Neural crest cell (in vitro differentiated cells): Measurements from ENCODE around the gene CPLANE1. TPM values are rescaled to one million over a fixed set of nuclear protein-coding genes. Genes with fewer than 3 reads are reported as not detected.

Source experiments
- DNase-seq: peaks from one replicate; pipeline ENCODE4 v3.0.0; 2021; ENCODE audit warnings: low read depth, mixed read lengths, low spot score
- H3K27ac Mint-ChIP-seq: one replicate; pipeline ENCODE4 v1.8.0; 2021; ENCODE audit warnings: mild to moderate bottlenecking, mixed read lengths; ENCODE audit not compliant: unreplicated experiment
- H3K27me3 Mint-ChIP-seq: 2 replicates; pipeline ENCODE4 v1.8.0; 2021; ENCODE audit warnings: low read depth, mild to moderate bottlenecking, mixed read lengths
- H3K36me3 Mint-ChIP-seq: 2 replicates; pipeline ENCODE4 v1.8.0; 2021; ENCODE audit warnings: low read depth, mild to moderate bottlenecking, mixed read lengths
- H3K4me1 Mint-ChIP-seq: 2 replicates; pipeline ENCODE4 v1.8.0; 2021; ENCODE audit warnings: mixed read lengths
- H3K4me3 Mint-ChIP-seq: one replicate; pipeline ENCODE4 v1.8.0; 2021; ENCODE audit warnings: mild to moderate bottlenecking, mixed read lengths
- H3K9me3 Mint-ChIP-seq: 2 replicates; pipeline ENCODE4 v1.8.0; 2021; ENCODE audit warnings: mixed read lengths
- total RNA-seq: library from RNA; stranded (reverse); gene quantifications from 2 replicates; pipeline ENCODE4 v1.2.1, GENCODE V29; 2021
- TF ChIP-seq, protein P1 (sequence below): fragments of 200-600 bp; sonication (generic); conservative IDR thresholded peaks from 2 replicates; pipeline ENCODE4 v1.5.0; 2021; ENCODE audit warnings: antibody characterized with exemption, mild to moderate bottlenecking

CPLANE1 gene
- total RNA-seq, 1 donor from 2014 or later, result 25.8 TPM

- H3K9me3 Mint-ChIP-seq, result no peaks in the 10 kb centered on the region
- H3K27me3 Mint-ChIP-seq, result no peaks in the 10 kb centered on the region
- TF ChIP-seq, protein P1, sequence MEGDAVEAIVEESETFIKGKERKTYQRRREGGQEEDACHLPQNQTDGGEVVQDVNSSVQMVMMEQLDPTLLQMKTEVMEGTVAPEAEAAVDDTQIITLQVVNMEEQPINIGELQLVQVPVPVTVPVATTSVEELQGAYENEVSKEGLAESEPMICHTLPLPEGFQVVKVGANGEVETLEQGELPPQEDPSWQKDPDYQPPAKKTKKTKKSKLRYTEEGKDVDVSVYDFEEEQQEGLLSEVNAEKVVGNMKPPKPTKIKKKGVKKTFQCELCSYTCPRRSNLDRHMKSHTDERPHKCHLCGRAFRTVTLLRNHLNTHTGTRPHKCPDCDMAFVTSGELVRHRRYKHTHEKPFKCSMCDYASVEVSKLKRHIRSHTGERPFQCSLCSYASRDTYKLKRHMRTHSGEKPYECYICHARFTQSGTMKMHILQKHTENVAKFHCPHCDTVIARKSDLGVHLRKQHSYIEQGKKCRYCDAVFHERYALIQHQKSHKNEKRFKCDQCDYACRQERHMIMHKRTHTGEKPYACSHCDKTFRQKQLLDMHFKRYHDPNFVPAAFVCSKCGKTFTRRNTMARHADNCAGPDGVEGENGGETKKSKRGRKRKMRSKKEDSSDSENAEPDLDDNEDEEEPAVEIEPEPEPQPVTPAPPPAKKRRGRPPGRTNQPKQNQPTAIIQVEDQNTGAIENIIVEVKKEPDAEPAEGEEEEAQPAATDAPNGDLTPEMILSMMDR, result no peak
Measured at GRCh38 chr5:37255774-37256358, 6.7 kb upstream of the CPLANE1 start.

GRCh38 chr5:37254581-37254980 is 5.4 kb upstream of the CPLANE1 start:
- no peaks in the 10 kb centered on the region for H3K27me3 Mint-ChIP-seq
- TF ChIP-seq, protein P1, result no peak
- peaks cover 9% of the 10 kb centered on the region for H3K36me3 Mint-ChIP-seq
- peaks cover 10% of the 10 kb centered on the region for H3K4me1 Mint-ChIP-seq
- no peak overlapping the region for H3K4me3 Mint-ChIP-seq
- DNase-seq, result no peak
- no peak overlapping the region for H3K27ac Mint-ChIP-seq
- H3K9me3 Mint-ChIP-seq, result no peaks in the 10 kb centered on the region

More at GRCh38 chr5:37255774-37256358, 6.7 kb upstream of the CPLANE1 start:
- H3K4me3 Mint-ChIP-seq, result no peak overlapping the region
- DNase-seq, result no peak
- H3K27ac Mint-ChIP-seq, result no peak overlapping the region
- peaks cover 9% of the 10 kb centered on the region for H3K36me3 Mint-ChIP-seq
- no peaks in the 10 kb centered on the region for H3K4me1 Mint-ChIP-seq

DNA sequence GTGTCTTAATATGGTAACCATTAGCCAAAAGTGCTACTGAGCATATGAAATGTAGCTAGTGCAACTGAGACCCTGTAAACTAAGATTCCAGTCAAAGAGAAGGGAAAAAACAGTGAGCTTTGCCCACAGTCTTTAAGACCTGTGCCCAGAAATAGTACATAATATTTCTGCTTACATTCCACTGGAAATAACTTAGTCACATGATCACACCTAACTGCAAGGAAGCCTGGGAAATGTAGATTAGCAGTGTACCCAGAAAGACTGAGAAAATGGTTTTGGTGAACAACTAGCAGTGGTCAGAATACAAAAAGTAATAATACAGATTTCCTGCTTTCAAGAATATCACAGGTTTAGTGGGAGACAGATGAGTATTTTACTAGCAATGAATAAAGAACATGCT is 2.5 kb upstream of the CPLANE1 start:
- H3K4me1 Mint-ChIP-seq, result peaks cover 24% of the 10 kb centered on the region
- TF ChIP-seq, protein P1, result no peak
- DNase-seq, result no peak
- no peak overlapping the region for H3K27ac Mint-ChIP-seq
- H3K36me3 Mint-ChIP-seq, result peaks cover 7% of the 10 kb centered on the region
- peak overlapping the region; percentile 60 for H3K4me3 Mint-ChIP-seq
- no peaks in the 10 kb centered on the region for H3K9me3 Mint-ChIP-seq
- H3K27me3 Mint-ChIP-seq, result no peaks in the 10 kb centered on the region

GRCh38 chr5:37249815-37250164 is 614 bp upstream of the CPLANE1 start:
- Mint-ChIP-seq H3K36me3 (peaks cover 3% of the 10 kb centered on the region), H3K9me3 (no peaks in the 10 kb centered on the region), H3K4me3 (peak overlapping the region; percentile 92), H3K27ac (peak overlapping the region; percentile 93), H3K4me1 (peaks cover 31% of the 10 kb centered on the region), H3K27me3 (no peaks in the 10 kb centered on the region)
- TF ChIP-seq, protein P1, result no peak
- DNase-seq, result no peak

DNA sequence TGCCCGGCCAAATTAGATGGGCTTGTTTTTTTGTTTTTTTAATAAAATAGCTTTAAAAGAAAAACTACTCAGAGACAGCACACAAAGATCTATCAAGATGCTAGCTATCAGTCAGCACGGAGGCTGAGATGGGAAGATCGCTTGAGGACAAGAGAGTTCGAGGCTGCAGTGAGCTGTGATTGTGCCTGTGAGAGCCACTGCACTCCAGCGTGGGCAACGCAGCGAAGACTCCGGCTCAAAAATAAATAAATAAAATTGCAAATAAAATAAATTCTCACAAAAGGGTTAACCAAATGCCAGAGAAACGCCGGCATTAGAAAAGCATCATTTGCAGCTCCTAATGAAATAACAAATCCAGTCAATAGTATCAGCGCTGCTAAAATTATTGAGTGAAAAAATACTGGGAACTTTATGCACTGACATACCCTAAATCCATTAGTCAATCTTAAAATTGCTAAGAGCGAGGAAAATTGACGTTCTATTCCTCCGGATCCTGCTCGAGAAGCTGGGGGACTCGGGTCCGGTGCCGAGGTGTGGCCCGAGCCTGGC is 681 bp downstream of the CPLANE1 start:
- Mint-ChIP-seq H3K27me3 (no peaks in the 10 kb centered on the region), H3K4me3 (peak overlapping the region; percentile 88), H3K4me1 (peaks cover 31% of the 10 kb centered on the region), H3K9me3 (no peaks in the 10 kb centered on the region), H3K27ac (peak overlapping the region; percentile 50), H3K36me3 (no peaks in the 10 kb centered on the region)
- no peak for DNase-seq
- TF ChIP-seq, protein P1, result no peak
